ENCODE data around the gene CLSTN2.

- TF ChIP-seq IKZF3 (tag by site-specific recombination; IDR thresholded peaks at IDR 0.05) (no peak), ZNF169 (tag by site-specific recombination; IDR thresholded peaks at IDR 0.05) (no peak), ZNF530 (tag by site-specific recombination; IDR thresholded peaks at IDR 0.05; ENCODE audit: low read depth) (no peak), ZFP41 (tag by site-specific recombination; IDR thresholded peaks at IDR 0.05; ENCODE audit: borderline replicate concordance) (no peak), ZNF548 (tag by site-specific recombination; IDR thresholded peaks at IDR 0.05) (no peak), ZNF274 (IDR thresholded peaks at IDR 0.05; ENCODE audit: low read length) (no peak), ZNF274 (tag by site-specific recombination; IDR thresholded peaks at IDR 0.05; ENCODE audit: borderline replicate concordance) (no peak), PRDM6 (tag by site-specific recombination; IDR thresholded peaks at IDR 0.05) (no peak)
- TF ChIP-seq, protein P1, sequence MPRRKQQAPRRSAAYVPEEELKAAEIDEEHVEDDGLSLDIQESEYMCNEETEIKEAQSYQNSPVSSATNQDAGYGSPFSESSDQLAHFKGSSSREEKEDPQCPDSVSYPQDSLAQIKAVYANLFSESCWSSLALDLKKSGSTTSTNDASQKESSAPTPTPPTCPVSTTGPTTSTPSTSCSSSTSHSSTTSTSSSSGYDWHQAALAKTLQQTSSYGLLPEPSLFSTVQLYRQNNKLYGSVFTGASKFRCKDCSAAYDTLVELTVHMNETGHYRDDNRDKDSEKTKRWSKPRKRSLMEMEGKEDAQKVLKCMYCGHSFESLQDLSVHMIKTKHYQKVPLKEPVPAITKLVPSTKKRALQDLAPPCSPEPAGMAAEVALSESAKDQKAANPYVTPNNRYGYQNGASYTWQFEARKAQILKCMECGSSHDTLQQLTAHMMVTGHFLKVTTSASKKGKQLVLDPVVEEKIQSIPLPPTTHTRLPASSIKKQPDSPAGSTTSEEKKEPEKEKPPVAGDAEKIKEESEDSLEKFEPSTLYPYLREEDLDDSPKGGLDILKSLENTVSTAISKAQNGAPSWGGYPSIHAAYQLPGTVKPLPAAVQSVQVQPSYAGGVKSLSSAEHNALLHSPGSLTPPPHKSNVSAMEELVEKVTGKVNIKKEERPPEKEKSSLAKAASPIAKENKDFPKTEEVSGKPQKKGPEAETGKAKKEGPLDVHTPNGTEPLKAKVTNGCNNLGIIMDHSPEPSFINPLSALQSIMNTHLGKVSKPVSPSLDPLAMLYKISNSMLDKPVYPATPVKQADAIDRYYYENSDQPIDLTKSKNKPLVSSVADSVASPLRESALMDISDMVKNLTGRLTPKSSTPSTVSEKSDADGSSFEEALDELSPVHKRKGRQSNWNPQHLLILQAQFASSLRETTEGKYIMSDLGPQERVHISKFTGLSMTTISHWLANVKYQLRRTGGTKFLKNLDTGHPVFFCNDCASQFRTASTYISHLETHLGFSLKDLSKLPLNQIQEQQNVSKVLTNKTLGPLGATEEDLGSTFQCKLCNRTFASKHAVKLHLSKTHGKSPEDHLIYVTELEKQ (tag by site-specific recombination; IDR thresholded peaks at IDR 0.05; ENCODE audit: borderline replicate concordance), result no peak
These were observed 617.4 kb downstream of the CLSTN2 start for GRCh38 chr3:140552403-140552802.

Data from HEK293 (cell line).